Right lung (tissue), 5 donors: ENCODE data around the gene GDF11. TPM values are rescaled to one million over a fixed set of nuclear protein-coding genes. Genes with fewer than 3 reads are reported as not detected.

ENCODE experiments used
- DNase-seq, 2 donors: peaks; one replicate each; pipeline ENCODE4 v3.0.0-alpha.2; 2013
- polyA plus RNA-seq, 5 donors: library from polyadenylated mRNA; unstranded; fragments of 120-200 nt; gene quantifications; one replicate each; pipeline versions ENCODE4 v1.2.1 to v1.2.3, GENCODE V29; 2013; ENCODE audit warnings: inconsistent platforms in 1 of 5, low replicate concordance in 1 of 5; ENCODE audit not compliant: insufficient read length in 5 of 5, insufficient read depth in 1 of 5

Gene GDF11
- polyA plus RNA-seq, 5 donors, result 14.0 to 19.8 (median 17.4) TPM

DNA sequence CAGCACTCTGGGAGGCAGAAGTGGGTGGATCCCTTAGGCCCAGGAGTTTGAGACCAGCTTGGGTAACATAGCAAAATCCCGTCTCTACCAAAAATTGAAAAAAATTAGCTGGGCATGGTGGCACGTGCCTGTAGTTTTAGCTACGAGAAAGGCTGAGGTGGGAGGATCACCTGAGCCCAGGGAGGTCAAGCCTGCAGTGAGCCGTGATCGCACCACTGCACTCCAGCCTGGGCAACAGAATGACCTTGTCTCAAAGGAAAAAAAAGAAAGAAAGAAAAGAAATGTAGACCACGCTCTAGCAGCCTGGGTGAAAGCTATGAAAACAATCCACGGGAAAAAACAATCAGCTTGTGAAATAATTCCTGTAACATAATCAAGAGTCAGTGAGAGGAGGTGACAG, 45.6 kb downstream of the GDF11 start:
- no peak for DNase-seq

DNA sequence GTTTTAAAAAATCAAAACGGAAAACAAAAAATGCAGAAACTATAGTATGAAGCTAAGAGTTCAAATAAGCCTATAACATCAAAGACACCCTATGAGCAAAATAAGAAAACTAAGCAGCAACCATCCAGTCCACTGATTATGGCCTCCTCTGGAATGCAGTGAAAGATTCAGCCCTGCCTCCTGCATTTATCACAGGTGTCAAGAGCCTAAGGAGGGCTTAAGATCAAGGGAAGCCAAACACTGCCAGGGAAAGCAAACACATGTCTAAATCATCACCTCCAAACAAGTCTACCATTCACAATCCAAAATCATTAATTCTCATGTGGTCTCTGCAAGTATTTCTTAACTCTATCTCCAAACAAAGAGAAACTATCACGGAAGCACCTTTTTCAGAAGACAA, 46.2 kb downstream of the GDF11 start:
- DNase-seq, result no peak

DNA sequence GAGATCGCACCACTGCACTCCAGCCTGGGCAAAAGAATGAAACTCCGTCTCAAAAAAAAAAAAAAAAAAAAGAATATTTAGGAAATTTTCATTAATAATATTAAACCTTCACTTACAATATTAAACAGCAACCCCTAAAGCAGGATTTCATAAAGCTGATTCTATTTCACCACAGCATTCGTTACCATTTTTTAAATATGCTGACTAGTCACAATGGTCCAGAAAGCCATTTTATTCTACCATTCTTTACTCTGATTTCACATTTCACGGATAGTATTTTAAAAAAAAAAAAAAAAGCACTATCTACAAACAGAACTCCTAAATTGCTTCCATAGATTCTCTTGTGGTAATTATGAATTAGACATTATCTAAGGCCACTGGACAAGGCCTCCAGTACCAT, 47.0 kb downstream of the GDF11 start:
- DNase-seq, result no peak

DNA sequence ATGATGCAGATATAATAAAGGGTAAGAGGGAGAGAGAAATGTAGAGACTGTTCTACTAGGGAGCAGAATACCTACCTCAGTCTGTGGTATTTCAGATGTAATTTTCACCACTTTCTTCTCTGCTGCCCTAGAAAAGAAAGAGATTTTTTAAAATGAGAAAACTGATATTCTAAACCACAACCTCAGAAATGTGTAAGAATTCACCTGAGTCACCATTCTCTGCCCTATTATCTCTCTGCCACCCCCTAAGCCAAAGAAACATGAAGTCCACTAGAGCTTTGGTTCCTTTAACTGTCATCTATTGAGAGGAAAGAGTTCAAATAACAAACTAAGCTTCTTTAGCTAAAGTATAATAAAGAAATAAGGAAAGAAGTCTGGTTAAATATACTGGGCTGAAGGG, 53.0 kb downstream of the GDF11 start:
- DNase-seq, result no peak

DNA sequence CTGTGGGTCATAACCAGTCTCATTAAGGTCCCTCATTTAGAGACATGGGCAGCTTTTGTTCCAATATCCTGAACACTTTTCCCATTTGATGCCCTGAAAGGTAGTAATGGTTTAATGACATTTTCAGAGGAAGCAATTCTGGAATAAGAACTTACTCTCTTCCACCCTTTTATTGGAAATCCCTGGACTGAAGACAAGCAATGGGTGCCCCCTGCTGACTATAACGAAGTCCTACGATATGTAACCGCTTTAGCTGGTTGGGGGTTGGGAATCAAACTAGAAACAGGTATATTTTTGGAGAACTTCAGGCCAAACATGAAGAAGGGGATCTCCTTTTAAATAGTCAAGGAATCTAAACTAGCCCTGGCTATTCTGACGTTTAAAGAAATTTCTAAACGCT, 54.1 kb downstream of the GDF11 start:
- DNase-seq, result peak; percentile 23 to 25

DNA sequence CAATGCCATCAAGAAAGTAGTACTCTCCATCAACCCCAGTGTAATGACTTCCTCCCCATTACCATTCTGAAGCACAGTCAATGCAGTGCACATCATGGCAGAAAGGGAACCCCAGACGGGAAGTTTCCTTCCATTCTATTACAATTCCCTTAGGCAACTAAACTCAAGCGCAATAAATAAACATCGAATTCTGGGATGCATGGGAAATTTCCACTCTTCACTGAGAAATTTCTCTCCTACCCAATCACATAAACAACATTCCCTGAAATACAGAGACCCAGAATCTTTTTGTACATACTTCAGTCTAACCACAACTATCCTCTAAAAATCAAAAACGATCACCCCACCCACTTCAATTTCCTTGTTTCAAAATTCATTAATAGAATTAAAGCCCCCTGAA, 54.6 kb downstream of the GDF11 start:
- DNase-seq, result no peak

Other genes starting within 250 kb of the GDF11 start
- gene OR6C4, start 193.5 kb upstream of the GDF11 start, polyA plus RNA-seq, result under 1 TPM in 3 of 5 donors, not detected in 2; 0.03 to 0.04 (median 0.04) TPM
- not detected for gene OR2AP1, start 170.7 kb upstream of the GDF11 start, polyA plus RNA-seq
- gene OR10P1, start 106.2 kb upstream of the GDF11 start, polyA plus RNA-seq, result not detected
- gene ITGA7, start 35.2 kb upstream of the GDF11 start, polyA plus RNA-seq, result 10 to 100 TPM; 11.4 to 33.9 (median 27.2) TPM
- gene BLOC1S1, start 27.1 kb upstream of the GDF11 start, polyA plus RNA-seq, result 10 to 100 TPM; 73.1 to 89.0 (median 80.2) TPM
- gene RDH5, start 22.7 kb upstream of the GDF11 start, polyA plus RNA-seq, result 10 to 100 TPM in 3 of 5 donors, 1 to 10 TPM in 2; 8.7 to 15.0 (median 10.6) TPM
- 100 to 1,000 TPM; 547 to 835 (median 722) TPM for gene CD63, start 14.1 kb upstream of the GDF11 start, polyA plus RNA-seq
- 100 to 1,000 TPM; 110 to 148 (median 115) TPM for gene SARNP, start 74.6 kb downstream of the GDF11 start, polyA plus RNA-seq
- 10 to 100 TPM; 20.3 to 26.3 (median 24.4) TPM for gene ORMDL2, start 74.9 kb downstream of the GDF11 start, polyA plus RNA-seq
- 10 to 100 TPM; 31.8 to 40.9 (median 36.1) TPM for gene DNAJC14, start 86.5 kb downstream of the GDF11 start, polyA plus RNA-seq
- gene MMP19, start 99.8 kb downstream of the GDF11 start, polyA plus RNA-seq, result 10 to 100 TPM in 4 of 5 donors, 1 to 10 TPM in 1; 9.3 to 12.1 (median 10.7) TPM
- gene PYM1, start 184.8 kb downstream of the GDF11 start, polyA plus RNA-seq, result 10 to 100 TPM; 30.1 to 39.5 (median 32.3) TPM
- 10 to 100 TPM; 27.7 to 44.8 (median 39.6) TPM for gene DGKA, start 188.0 kb downstream of the GDF11 start, polyA plus RNA-seq
- 1 to 10 TPM; 2.0 to 2.7 (median 2.4) TPM for gene PMEL, start 222.9 kb downstream of the GDF11 start, polyA plus RNA-seq
- gene CDK2, start 223.7 kb downstream of the GDF11 start, polyA plus RNA-seq, result 10 to 100 TPM; 73.1 to 86.5 (median 78.1) TPM
- gene RAB5B, start 231.0 kb downstream of the GDF11 start, polyA plus RNA-seq, result 100 to 1,000 TPM; 131 to 157 (median 146) TPM